Liver (tissue), 3 donors: ENCODE data around the gene SPRR1A.

Source experiments
- EGR1 ChIP-seq, 2 donors: IDR thresholded peaks; 2 replicates each; pipeline ENCODE4 v1.6.1; 2016 to 2018; ENCODE audit warnings: antibody characterized with exemption in 2 of 2, low read depth in 2 of 2
- FOXA1 ChIP-seq: IDR thresholded peaks from 2 replicates; pipeline ENCODE4 v1.6.1; 2016; ENCODE audit warnings: antibody characterized with exemption
- GABPA ChIP-seq, 2 donors: IDR thresholded peaks in 1 of 2; conservative IDR thresholded peaks in 1 of 2; 2 replicates each; pipeline ENCODE4 v1.6.1; 2016; ENCODE audit warnings: antibody characterized with exemption in 2 of 2, mild to moderate bottlenecking in 1 of 2, moderate library complexity in 1 of 2
- HNF4G ChIP-seq: IDR thresholded peaks from 2 replicates; pipeline ENCODE4 v1.6.1; 2016; ENCODE audit warnings: antibody characterized with exemption
- JUND ChIP-seq, 2 donors: IDR thresholded peaks; 2 replicates each; pipeline ENCODE4 v1.6.1; 2016; ENCODE audit warnings: antibody characterized with exemption in 2 of 2
- RAD21 ChIP-seq, 2 donors: IDR thresholded peaks; 2 replicates each; pipeline ENCODE4 v1.6.1; 2016; ENCODE audit warnings: antibody characterized with exemption in 2 of 2, mild to moderate bottlenecking in 2 of 2
- RXRA ChIP-seq, 2 donors: IDR thresholded peaks; 2 replicates each; pipeline ENCODE4 v1.6.1; 2017 to 2018; ENCODE audit warnings: antibody characterized with exemption in 2 of 2, mild to moderate bottlenecking in 1 of 2
- SP1 ChIP-seq: IDR thresholded peaks from 2 replicates; pipeline ENCODE4 v1.6.1; 2018; ENCODE audit warnings: antibody characterized with exemption, mild to moderate bottlenecking
- YY1 ChIP-seq: IDR thresholded peaks from 2 replicates; pipeline ENCODE4 v1.6.1; 2016; ENCODE audit warnings: antibody characterized with exemption, mild to moderate bottlenecking
- TF ChIP-seq, protein P1 (sequence below): fragments of 150-350 bp; IDR thresholded peaks from 2 replicates; pipeline ENCODE4 v1.5.1; 2017; ENCODE audit warnings: improper control_type of control experiment, low read depth, low read length; ENCODE audit not compliant: missing input control
- TF ChIP-seq, protein P2 (sequence below): IDR thresholded peaks from 2 replicates; pipeline ENCODE4 v1.6.1; 2016; ENCODE audit warnings: antibody characterized with exemption
- TF ChIP-seq, protein P3 (sequence below): IDR thresholded peaks from 2 replicates; pipeline ENCODE4 v1.6.1; 2016; ENCODE audit warnings: antibody characterized with exemption
- TF ChIP-seq, protein P4 (sequence below): IDR thresholded peaks from 2 replicates; pipeline ENCODE4 v1.6.1; 2016; ENCODE audit warnings: antibody characterized with exemption
- TF ChIP-seq, protein P5 (sequence below): IDR thresholded peaks from 2 replicates; pipeline ENCODE4 v1.6.1; 2016; ENCODE audit warnings: antibody characterized with exemption, mild to moderate bottlenecking
- donor health status: healthy.
- donor health status: healthy.

DNA sequence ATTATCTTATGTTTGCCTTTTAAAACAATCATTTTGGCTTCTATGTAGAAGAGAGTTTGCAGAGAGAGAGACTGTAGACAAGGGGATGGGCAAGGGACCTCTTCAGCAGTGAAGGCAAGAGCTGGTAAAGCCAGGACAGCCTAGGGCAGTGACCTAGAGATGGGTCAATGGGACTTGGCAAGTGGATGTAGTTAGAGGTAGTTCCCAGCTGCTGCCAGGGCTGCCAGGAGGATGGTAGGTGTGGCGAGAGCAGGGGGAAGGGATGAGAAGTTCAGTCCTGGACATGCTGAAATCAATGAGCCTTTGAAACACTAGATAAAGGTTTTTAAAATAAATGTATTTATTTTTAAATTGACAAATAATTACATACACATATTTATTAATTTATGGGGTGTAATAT is 43.3 kb upstream of the SPRR1A start:
- TF ChIP-seq, protein P1, sequence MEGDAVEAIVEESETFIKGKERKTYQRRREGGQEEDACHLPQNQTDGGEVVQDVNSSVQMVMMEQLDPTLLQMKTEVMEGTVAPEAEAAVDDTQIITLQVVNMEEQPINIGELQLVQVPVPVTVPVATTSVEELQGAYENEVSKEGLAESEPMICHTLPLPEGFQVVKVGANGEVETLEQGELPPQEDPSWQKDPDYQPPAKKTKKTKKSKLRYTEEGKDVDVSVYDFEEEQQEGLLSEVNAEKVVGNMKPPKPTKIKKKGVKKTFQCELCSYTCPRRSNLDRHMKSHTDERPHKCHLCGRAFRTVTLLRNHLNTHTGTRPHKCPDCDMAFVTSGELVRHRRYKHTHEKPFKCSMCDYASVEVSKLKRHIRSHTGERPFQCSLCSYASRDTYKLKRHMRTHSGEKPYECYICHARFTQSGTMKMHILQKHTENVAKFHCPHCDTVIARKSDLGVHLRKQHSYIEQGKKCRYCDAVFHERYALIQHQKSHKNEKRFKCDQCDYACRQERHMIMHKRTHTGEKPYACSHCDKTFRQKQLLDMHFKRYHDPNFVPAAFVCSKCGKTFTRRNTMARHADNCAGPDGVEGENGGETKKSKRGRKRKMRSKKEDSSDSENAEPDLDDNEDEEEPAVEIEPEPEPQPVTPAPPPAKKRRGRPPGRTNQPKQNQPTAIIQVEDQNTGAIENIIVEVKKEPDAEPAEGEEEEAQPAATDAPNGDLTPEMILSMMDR, result no peak
- TF ChIP-seq EGR1 (IDR thresholded peaks at IDR 0.05; ENCODE audit: low read depth in 2 of 2) (no peak), SP1 (no peak), GABPA (IDR thresholded peaks at IDR 0.05 in 1 of 2, conservative IDR thresholded peaks at IDR 0.05 in 1 of 2) (no peak), JUND (IDR thresholded peaks at IDR 0.05) (peak in 1 of 2 donors; percentile 23), RAD21 (IDR thresholded peaks at IDR 0.05) (peak in 1 of 2 donors; percentile 22), YY1 (peak; percentile 42), HNF4G (no peak), FOXA1 (no peak), RXRA (IDR thresholded peaks at IDR 0.05) (peak in 1 of 2 donors; percentile 91)
- TF ChIP-seq, protein P2, sequence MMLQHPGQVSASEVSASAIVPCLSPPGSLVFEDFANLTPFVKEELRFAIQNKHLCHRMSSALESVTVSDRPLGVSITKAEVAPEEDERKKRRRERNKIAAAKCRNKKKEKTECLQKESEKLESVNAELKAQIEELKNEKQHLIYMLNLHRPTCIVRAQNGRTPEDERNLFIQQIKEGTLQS, result no peak
- TF ChIP-seq, protein P3, sequence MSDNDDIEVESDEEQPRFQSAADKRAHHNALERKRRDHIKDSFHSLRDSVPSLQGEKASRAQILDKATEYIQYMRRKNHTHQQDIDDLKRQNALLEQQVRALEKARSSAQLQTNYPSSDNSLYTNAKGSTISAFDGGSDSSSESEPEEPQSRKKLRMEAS, result no peak
- TF ChIP-seq, protein P4, sequence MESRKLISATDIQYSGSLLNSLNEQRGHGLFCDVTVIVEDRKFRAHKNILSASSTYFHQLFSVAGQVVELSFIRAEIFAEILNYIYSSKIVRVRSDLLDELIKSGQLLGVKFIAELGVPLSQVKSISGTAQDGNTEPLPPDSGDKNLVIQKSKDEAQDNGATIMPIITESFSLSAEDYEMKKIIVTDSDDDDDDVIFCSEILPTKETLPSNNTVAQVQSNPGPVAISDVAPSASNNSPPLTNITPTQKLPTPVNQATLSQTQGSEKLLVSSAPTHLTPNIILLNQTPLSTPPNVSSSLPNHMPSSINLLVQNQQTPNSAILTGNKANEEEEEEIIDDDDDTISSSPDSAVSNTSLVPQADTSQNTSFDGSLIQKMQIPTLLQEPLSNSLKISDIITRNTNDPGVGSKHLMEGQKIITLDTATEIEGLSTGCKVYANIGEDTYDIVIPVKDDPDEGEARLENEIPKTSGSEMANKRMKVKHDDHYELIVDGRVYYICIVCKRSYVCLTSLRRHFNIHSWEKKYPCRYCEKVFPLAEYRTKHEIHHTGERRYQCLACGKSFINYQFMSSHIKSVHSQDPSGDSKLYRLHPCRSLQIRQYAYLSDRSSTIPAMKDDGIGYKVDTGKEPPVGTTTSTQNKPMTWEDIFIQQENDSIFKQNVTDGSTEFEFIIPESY, result no peak
- TF ChIP-seq, protein P5, sequence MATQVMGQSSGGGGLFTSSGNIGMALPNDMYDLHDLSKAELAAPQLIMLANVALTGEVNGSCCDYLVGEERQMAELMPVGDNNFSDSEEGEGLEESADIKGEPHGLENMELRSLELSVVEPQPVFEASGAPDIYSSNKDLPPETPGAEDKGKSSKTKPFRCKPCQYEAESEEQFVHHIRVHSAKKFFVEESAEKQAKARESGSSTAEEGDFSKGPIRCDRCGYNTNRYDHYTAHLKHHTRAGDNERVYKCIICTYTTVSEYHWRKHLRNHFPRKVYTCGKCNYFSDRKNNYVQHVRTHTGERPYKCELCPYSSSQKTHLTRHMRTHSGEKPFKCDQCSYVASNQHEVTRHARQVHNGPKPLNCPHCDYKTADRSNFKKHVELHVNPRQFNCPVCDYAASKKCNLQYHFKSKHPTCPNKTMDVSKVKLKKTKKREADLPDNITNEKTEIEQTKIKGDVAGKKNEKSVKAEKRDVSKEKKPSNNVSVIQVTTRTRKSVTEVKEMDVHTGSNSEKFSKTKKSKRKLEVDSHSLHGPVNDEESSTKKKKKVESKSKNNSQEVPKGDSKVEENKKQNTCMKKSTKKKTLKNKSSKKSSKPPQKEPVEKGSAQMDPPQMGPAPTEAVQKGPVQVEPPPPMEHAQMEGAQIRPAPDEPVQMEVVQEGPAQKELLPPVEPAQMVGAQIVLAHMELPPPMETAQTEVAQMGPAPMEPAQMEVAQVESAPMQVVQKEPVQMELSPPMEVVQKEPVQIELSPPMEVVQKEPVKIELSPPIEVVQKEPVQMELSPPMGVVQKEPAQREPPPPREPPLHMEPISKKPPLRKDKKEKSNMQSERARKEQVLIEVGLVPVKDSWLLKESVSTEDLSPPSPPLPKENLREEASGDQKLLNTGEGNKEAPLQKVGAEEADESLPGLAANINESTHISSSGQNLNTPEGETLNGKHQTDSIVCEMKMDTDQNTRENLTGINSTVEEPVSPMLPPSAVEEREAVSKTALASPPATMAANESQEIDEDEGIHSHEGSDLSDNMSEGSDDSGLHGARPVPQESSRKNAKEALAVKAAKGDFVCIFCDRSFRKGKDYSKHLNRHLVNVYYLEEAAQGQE, result peak; percentile 31
